Neural cell (in vitro differentiated cells): ENCODE data around the gene BSX.

Experiments used
- CTCF ChIP-seq: fragments of 450-650 bp; IDR thresholded peaks from 2 replicates; pipeline ENCODE4 v1.5.1; 2014; ENCODE audit warnings: antibody characterized with exemption, mild to moderate bottlenecking, moderate library complexity; ENCODE audit not compliant: poor library complexity, severe bottlenecking
- EZH2 ChIP-seq: fragments of 200-600, 300-800 bp; shearing (Covaris generic), sonication (generic); IDR thresholded peaks from 2 replicates; pipeline ENCODE4 v1.6.1; 2014; ENCODE audit warnings: antibody characterized with exemption, low read length, borderline replicate concordance, mild to moderate bottlenecking; ENCODE audit not compliant: insufficient read depth, poor library complexity, severe bottlenecking
- POLR2AphosphoS5 ChIP-seq: IDR thresholded peaks from 2 replicates; pipeline ENCODE4 v1.6.1; 2012
- SMC3 ChIP-seq: fragments of 450-650 bp; conservative IDR thresholded peaks from 2 replicates; pipeline ENCODE4 v1.6.1; 2014; ENCODE audit warnings: antibody characterized with exemption, mild to moderate bottlenecking, moderate library complexity; ENCODE audit not compliant: poor library complexity
- TAF1 ChIP-seq: IDR thresholded peaks from 2 replicates; pipeline ENCODE4 v1.6.1; 2012; ENCODE audit warnings: low read depth
- TF ChIP-seq, protein P1 (sequence below): IDR thresholded peaks from 2 replicates; pipeline ENCODE4 v1.6.1; 2012; ENCODE audit warnings: borderline replicate concordance

- TF ChIP-seq CTCF (no peak), POLR2AphosphoS5 (no peak), EZH2 (no peak), SMC3 (no peak), TAF1 (no peak)
- TF ChIP-seq, protein P1, sequence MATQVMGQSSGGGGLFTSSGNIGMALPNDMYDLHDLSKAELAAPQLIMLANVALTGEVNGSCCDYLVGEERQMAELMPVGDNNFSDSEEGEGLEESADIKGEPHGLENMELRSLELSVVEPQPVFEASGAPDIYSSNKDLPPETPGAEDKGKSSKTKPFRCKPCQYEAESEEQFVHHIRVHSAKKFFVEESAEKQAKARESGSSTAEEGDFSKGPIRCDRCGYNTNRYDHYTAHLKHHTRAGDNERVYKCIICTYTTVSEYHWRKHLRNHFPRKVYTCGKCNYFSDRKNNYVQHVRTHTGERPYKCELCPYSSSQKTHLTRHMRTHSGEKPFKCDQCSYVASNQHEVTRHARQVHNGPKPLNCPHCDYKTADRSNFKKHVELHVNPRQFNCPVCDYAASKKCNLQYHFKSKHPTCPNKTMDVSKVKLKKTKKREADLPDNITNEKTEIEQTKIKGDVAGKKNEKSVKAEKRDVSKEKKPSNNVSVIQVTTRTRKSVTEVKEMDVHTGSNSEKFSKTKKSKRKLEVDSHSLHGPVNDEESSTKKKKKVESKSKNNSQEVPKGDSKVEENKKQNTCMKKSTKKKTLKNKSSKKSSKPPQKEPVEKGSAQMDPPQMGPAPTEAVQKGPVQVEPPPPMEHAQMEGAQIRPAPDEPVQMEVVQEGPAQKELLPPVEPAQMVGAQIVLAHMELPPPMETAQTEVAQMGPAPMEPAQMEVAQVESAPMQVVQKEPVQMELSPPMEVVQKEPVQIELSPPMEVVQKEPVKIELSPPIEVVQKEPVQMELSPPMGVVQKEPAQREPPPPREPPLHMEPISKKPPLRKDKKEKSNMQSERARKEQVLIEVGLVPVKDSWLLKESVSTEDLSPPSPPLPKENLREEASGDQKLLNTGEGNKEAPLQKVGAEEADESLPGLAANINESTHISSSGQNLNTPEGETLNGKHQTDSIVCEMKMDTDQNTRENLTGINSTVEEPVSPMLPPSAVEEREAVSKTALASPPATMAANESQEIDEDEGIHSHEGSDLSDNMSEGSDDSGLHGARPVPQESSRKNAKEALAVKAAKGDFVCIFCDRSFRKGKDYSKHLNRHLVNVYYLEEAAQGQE, result no peak
These were observed 43.7 kb downstream of the BSX start for GRCh38 chr11:122937983-122938382.
